Panc1 (cell line): ENCODE data around the gene SELENOT. TPM values are rescaled to one million over a fixed set of nuclear protein-coding genes. Genes with fewer than 3 reads are reported as not detected.

Experiments used
- ATAC-seq: fragments of 200-7000 bp; cut with Tn5 transposase; 2 replicates; pipeline ENCODE4 v1.9.1; 2020; ENCODE audit warnings: mild to moderate bottlenecking, moderate library complexity
- Bru-seq: library from RNA; stranded (reverse); fragments of 400-500 nt; gene quantifications from one replicate; lab custom pipeline; 2021; lab: Mats Ljungman, UMichigan
- BruChase-seq, 2 experiments: library from RNA; stranded (reverse); fragments of 400-500 nt; gene quantifications; one replicate each; lab custom pipeline; 2021; lab: Mats Ljungman, UMichigan
- BruUV-seq: library from RNA; stranded (reverse); fragments of 400-500 nt; replicated peaks from 2 replicates; lab custom pipeline; 2021; lab: Mats Ljungman, UMichigan
- CTCF ChIA-PET: fragments of 300-600 bp; sonication (Branson Sonifier 250); formaldehyde crosslinking; loops from one replicate; lab custom pipeline; 2022; ENCODE audit warnings: antibody characterized with exemption; lab: Charles Lee
- POLR2A ChIA-PET: fragments of 300-600 bp; sonication (Branson Sonifier 250); formaldehyde crosslinking; loops from one replicate; lab custom pipeline; 2022; ENCODE audit warnings: antibody characterized with exemption; lab: Charles Lee
- DNase-seq: peaks from one replicate; pipeline ENCODE4 v3.0.0-alpha.2; 2010; ENCODE audit warnings: low read depth, low spot score
- H3K27ac ChIP-seq: 2 replicates; pipeline ENCODE4 v1.5.1; 2011; ENCODE audit warnings: mild to moderate bottlenecking, low read length, inconsistent platforms
- H3K27me3 ChIP-seq: fragments of 200-500 bp; sonication (Bioruptor generic); 2 replicates; pipeline ENCODE4 v1.6.0; 2014; ENCODE audit warnings: low read length, inconsistent platforms; ENCODE audit not compliant: control insufficient read depth, insufficient read depth
- H3K36me3 ChIP-seq: fragments of 200-500 bp; sonication (Bioruptor generic); 2 replicates; pipeline ENCODE4 v1.5.1; 2014; ENCODE audit warnings: inconsistent platforms, mild to moderate bottlenecking, low read length, moderate library complexity; ENCODE audit not compliant: control insufficient read depth, insufficient read depth
- H3K4me1 ChIP-seq: 2 replicates; pipeline ENCODE4 v1.5.1; 2011; ENCODE audit warnings: inconsistent platforms, mild to moderate bottlenecking, low read length, moderate library complexity; ENCODE audit not compliant: control insufficient read depth, insufficient read depth
- H3K4me3 ChIP-seq, 2 experiments: 2 replicates each; pipeline ENCODE4 v1.5.1; 2011 to 2012; ENCODE audit warnings: low read depth in 2 of 2, low read length in 2 of 2, mild to moderate bottlenecking in 2 of 2, inconsistent platforms in 1 of 2, moderate library complexity in 1 of 2
- H3K9me3 ChIP-seq: fragments of 200-500 bp; sonication (Bioruptor generic); 2 replicates; pipeline ENCODE4 v1.5.1; 2014; ENCODE audit warnings: low read depth, mild to moderate bottlenecking, inconsistent platforms, low read length, moderate library complexity; ENCODE audit not compliant: control insufficient read depth, insufficient read depth
- CTCF ChIP-seq: fragments of 450-650 bp; IDR thresholded peaks from 2 replicates; pipeline ENCODE4 v1.5.1; 2017; ENCODE audit warnings: mild to moderate bottlenecking
- POLR2AphosphoS5 ChIP-seq: IDR thresholded peaks from 2 replicates; pipeline ENCODE4 v1.6.1; 2012; ENCODE audit warnings: mild to moderate bottlenecking, low read depth, low read length, moderate library complexity
- REST ChIP-seq, 2 experiments: IDR thresholded peaks; 2 replicates each; pipeline ENCODE4 v1.6.1; 2011 to 2012; ENCODE audit warnings: low read depth in 2 of 2, control low read depth in 1 of 2, low read length in 1 of 2, mild to moderate bottlenecking in 1 of 2, moderate library complexity in 1 of 2; ENCODE audit not compliant: insufficient read depth in 1 of 2
- SIN3A ChIP-seq: IDR thresholded peaks from 2 replicates; pipeline ENCODE4 v1.6.1; 2012; ENCODE audit warnings: low read depth, mild to moderate bottlenecking, low read length, moderate library complexity, borderline replicate concordance; ENCODE audit not compliant: insufficient read depth
- TCF7L2 ChIP-seq: IDR thresholded peaks from 2 replicates; pipeline ENCODE4 v1.6.1; 2011; ENCODE audit warnings: mild to moderate bottlenecking, low read depth, low read length, inconsistent platforms
- in situ Hi-C: cut with HindIII; loops from 2 replicates; pipeline ENCODE4 v1.10.0; 2016; ENCODE audit warnings: low sequenced_read_pairs, low pct_unique_long_range_greater_than_20kb
- intact Hi-C: fragments of 100-400 bp; cut with micrococcal nuclease; formaldehyde crosslinking; loops from one replicate; pipeline ENCODE4 v1.10.0; 2022; ENCODE audit not compliant: unreplicated experiment
- long read RNA-seq: library from polyadenylated mRNA; unstranded; transcript quantifications from one replicate; pipeline ENCODE4 v2.0.0, GENCODE V29; 2021; ENCODE audit not compliant: unreplicated experiment
- polyA plus RNA-seq: library from polyadenylated mRNA; unstranded; fragments of >200 nt; gene quantifications from one replicate; pipeline ENCODE4 v1.2.1, GENCODE V29; 2012; ENCODE audit warnings: missing spikeins; ENCODE audit not compliant: insufficient read length
- total RNA-seq: library from RNA; stranded (reverse); gene quantifications from one replicate; pipeline ENCODE4 v1.2.1, GENCODE V29; 2021; ENCODE audit not compliant: unreplicated experiment

The SELENOT gene, protein sequence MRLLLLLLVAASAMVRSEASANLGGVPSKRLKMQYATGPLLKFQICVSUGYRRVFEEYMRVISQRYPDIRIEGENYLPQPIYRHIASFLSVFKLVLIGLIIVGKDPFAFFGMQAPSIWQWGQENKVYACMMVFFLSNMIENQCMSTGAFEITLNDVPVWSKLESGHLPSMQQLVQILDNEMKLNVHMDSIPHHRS
- total RNA-seq: 114 TPM
- 75.4 TPM for polyA plus RNA-seq
- percentile 90 among the genes with signal in this experiment for Bru-seq, nascent RNA
- percentile 85 among the genes with signal in this experiment for BruChase-seq, experiment 1, labeled RNA remaining after a 2-hour chase
- percentile 90 among the genes with signal in this experiment for BruChase-seq, experiment 2, labeled RNA remaining after a 6-hour chase
- long read RNA-seq, transcript SELENOT-202 (6 exons, 3,469 nt): major isoform, 174 of 209 reads
- long read RNA-seq, partial matches to known transcripts: 1 of 209 reads
- long read RNA-seq, other reads (novel, unspliced or antisense): 29 of 209 reads

DNA sequence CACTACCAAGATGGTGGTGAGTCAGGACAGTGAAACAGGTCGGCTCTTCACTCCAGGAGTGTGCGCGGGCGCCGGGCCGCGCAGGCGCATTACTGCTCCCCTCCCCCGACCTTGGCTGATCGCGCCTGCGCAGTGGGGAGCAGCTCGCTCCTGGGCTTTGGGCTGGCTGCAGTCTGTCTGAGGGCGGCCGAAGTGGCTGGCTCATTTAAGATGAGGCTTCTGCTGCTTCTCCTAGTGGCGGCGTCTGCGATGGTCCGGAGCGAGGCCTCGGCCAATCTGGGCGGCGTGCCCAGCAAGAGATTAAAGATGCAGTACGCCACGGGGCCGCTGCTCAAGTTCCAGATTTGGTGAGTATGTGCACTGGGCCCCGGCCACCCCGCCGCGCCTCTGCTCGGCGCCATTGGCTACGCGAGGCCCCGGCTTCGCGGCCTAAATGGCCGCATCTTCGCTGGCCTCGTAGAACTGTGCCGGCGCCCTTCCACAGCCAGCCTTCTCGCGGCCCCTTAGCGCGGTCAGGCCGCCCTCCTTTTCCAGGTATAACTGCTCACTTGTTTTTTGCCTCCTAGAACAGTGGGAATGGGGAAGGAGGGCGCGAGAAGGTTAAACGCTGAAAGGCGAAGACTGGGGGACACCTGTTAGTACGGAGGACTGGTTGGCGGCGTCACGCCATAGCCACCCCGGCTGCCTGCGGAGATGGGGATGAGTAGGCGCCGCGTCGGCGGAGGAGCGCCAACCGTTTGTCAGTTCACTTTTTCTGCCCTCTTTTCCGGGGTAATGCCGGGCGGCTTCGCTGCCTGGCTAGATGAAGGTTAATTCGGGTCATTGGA lies at the start of gene SELENOT:
TSS of gene SELENOT (plus strand) at position 169 of the 827 bp plus-strand sequence. CDS start at position 211, 42 bp downstream.
- H3K27me3 ChIP-seq: no peaks in the 10 kb centered on the region
- DNase-seq: peak; percentile 93
- no TSS peak for BruUV-seq
- H3K9me3 ChIP-seq: no peaks in the 10 kb centered on the region
- TF ChIP-seq POLR2AphosphoS5 (peak; percentile 99), CTCF (no peak), SIN3A (peak; percentile 90; the same call in 1 of the 2 replicates), REST (IDR thresholded peaks at IDR 0.05; ENCODE audit: insufficient read depth in 1 of 2, low read depth in 2 of 2, low read length in 1 of 2) (no peak), TCF7L2 (peak; percentile 56; the same call in 1 of the 2 replicates)
- intact Hi-C loops: loop anchor here (5.0 kb wide), 1 partner anchor 99 kb away; the partner anchor contains the start of gene ERICH6
- ATAC-seq: peak; percentile 93
- ChIA-PET CTCF (no interaction called here), POLR2A (interaction anchor here (0.5 to 1.2 kb wide), 2 partner anchors 100 to 344 kb away, joined by 4 to 7 read pairs; partner anchors contain the start of gene ERICH6)
- in situ Hi-C loops: no loop called here
- peaks cover 35% of the 10 kb centered on the region for H3K4me1 ChIP-seq
- H3K4me3 ChIP-seq: peak within 1 kb of the TSS; percentile 83 to 91
- H3K27ac ChIP-seq: peak within 1 kb of the TSS; percentile 95
- peaks cover 12% of the 10 kb centered on the region for H3K36me3 ChIP-seq

DNA sequence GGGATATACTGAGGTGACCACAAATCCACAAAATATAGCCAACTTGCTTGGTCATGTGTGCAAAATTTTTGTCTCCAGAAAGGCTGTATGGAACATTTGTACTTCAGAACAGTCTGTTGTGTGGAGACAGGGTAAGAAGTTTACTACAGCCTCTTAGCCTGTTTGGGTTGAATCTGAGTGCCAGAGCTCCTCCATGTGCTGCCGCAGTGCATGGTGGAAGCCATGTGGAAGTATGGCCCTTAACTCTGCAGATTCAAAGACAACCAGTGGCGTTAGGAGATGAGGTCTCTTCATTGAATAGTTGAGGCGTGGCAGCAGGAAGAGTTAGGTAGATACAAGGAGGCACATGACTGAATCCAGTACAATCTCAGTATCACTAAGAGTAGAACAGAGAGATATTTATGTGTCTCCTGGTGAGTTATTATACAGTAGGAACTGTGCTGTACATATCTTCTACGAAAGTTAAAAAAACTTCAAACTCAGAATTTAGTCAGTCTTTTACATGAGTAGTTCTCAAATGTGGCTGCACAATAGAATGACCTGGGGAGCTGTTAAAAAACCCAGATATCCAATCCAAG lies 47.2 kb upstream of the SELENOT start:
- Histone ChIP-seq H3K27me3 (no peaks in the 10 kb centered on the region), H3K4me3 (no peak overlapping the region), H3K9me3 (no peaks in the 10 kb centered on the region), H3K36me3 (peaks cover 28% of the 10 kb centered on the region), H3K4me1 (no peaks in the 10 kb centered on the region), H3K27ac (no peak overlapping the region)
- ATAC-seq: peak; percentile 67; the same call in 1 of the 2 replicates
- intact Hi-C loops: no loop called here
- no peak for TF ChIP-seq SIN3A
- no peak for TF ChIP-seq TCF7L2
- no peak for TF ChIP-seq POLR2AphosphoS5
- TF ChIP-seq REST (IDR thresholded peaks at IDR 0.05; ENCODE audit: insufficient read depth in 1 of 2, low read depth in 2 of 2, low read length in 1 of 2): no peak
- no peak for TF ChIP-seq CTCF
- BruUV-seq: no TSS peak
- ChIA-PET CTCF (no interaction called here), POLR2A (no interaction called here)
- in situ Hi-C loops: no loop called here
- no peak for DNase-seq
